CD4-positive, alpha-beta T cell treated with Interleukin-6 for 4 hours (primary cell): ENCODE results near the gene OR2A1.
"Not testable (repeated sequence)": the region's sequence is repeated elsewhere in the genome, so short reads cannot be mapped to it uniquely, and the experiment has no call there.

Source experiments
- DNase-seq: peaks from one replicate; pipeline ENCODE4 v3.0.0-alpha.2; 2020; ENCODE audit warnings: mixed read lengths

Gene OR2A1

GRCh38 chr7:144330044-144330443 lies 17.8 kb downstream of the OR2A1 start:
- DNase-seq: not testable (repeated sequence)

DNA sequence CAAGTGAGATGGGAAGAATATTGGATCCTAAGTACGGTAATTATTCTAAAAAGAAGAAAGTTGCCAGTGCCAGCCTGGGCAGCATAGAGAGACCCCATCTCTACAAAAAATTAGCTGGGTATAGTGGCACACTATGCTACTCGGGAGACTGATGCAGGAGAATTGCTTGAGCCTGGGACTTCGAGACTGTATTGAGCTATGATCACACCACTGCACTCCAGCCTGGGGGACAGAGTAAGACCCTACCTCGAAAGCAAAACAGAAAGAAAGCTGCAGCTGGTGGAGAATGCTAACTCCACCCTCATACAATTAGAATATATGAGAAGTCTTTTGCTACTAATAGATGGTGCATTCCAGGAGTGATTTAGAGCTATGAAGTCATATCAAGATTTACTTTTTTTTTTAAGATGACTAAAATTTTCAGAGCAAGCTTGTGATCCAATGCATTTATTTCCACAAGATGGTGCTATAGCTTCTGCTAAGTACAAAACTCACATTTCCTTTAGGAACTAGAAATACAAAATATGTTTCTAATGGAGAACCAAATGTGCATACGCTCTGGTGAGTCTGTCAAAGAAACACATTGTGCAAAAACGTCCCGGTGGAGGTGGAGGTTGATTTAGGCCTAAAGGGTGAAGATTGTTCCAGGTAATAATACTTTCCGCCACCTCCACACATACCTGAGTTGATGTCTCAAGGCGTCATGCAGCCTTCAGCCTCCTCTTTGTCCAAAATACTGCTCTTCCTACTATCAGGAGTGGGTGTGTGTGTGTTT lies 19.2 kb downstream of the OR2A1 start:
- DNase-seq: not testable (repeated sequence)

GRCh38 chr7:144331996-144332288 lies 19.7 kb downstream of the OR2A1 start:
- DNase-seq: not testable (repeated sequence)

GRCh38 chr7:144348625-144349024 lies 36.4 kb downstream of the OR2A1 start:
- not testable (repeated sequence) for DNase-seq

DNA sequence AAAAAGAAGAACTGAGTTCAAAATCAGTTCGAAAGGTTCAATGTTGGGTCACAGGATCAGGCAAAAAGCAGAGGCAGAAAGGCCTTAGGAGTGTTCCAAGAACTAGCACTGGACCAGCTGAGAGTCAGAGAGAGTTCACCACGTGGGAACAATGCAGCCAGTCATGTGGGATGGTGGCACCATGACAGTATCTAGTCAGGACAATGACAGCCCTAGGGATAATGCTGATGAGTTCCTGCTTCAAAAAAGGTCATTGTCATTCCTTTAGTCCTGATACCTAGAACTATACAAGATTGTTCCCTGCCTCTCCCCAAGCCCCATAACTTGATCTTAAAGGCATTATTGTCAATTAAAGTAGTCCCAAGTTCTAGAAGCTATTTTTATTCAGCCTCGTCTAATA lies 39.4 kb downstream of the OR2A1 start:
- not testable (repeated sequence) for DNase-seq

DNA sequence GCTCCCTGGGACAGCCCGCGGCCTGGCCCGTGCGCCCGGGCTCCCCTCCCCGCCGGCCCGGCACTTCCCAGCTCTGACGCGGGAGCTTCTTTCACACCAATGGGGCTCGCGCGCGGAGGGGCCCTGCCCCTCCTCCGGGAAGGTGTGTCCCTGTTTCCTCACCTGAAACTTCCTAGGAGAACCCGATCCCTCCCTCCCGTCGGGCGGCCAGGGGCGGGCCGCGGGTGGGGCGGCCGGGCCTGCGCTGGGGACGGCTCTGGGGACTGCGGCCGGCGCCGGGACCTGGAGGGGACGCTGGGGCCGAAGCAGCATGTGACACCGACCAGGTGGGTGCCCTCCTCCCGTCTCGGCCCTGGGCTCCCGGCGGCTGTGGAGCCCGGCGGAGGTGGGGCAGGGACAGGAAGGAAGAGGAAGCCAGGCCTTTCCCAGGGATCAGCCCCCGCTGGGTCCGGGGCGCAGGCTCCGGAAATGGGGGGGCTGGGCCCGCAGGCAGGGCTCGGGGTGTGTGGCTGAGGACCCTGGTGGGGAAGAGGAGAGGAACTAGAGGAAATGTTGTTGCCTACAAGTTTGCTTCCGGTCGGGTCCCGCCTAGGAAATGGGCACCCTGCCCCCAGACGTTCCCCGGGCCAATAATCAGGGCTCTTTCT lies 43.1 kb downstream of the OR2A1 start, which contains the start of gene ARHGEF5:
TSS of gene ARHGEF5 (plus strand) at position 227 of the 647 bp plus-strand sequence. CDS start 7,268 bp downstream, outside the sequence.
- DNase-seq: not testable (repeated sequence)

DNA sequence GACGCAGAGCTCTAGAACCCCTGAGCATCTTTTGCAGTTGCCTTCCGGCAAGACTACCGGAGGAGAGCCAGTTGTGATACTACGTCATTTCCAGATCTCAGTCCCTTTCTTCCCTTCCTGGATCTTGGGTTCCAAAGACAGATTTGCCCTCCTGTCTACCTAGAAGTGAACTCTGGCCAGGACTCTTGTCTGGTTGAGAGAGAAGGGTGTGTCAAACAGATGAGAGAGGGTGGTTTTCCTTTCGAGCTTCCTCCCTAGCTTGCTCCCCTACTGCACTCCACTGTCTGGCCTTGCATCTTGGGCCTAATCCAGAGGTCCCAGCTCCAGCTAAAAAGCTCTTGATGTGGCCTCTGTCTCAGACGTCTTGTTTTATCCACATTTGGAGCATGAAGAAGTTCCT lies 44.0 kb downstream of the OR2A1 start:
- DNase-seq: not testable (repeated sequence)

- DNase-seq: not testable (repeated sequence)
Observed at GRCh38 chr7:144356860-144357259, 44.6 kb downstream of the OR2A1 start.

- not testable (repeated sequence) for DNase-seq
Observed at GRCh38 chr7:144362061-144362460, 49.8 kb downstream of the OR2A1 start.

- DNase-seq: not testable (repeated sequence)
Observed at GRCh38 chr7:144365523-144365922, 53.3 kb downstream of the OR2A1 start.

- DNase-seq: not testable (repeated sequence)
Observed at GRCh38 chr7:144367250-144367649, 55.0 kb downstream of the OR2A1 start.

- not testable (repeated sequence) for DNase-seq
Observed at GRCh38 chr7:144369221-144369620, 57.0 kb downstream of the OR2A1 start.
